GM03348 (cell line): Measurements from ENCODE around the gene ARL13A.
"Not testable (repeated sequence)": the region's sequence is repeated elsewhere in the genome, so short reads cannot be mapped to it uniquely, and the experiment has no call there.

Experiments
- DNase-seq: peaks from one replicate; pipeline ENCODE4 v3.0.0; 2012; ENCODE audit warnings: low spot score

The ARL13A gene

GRCh38 chrX:100969408-100969807, at the start of gene ARL13A:
ARL13A (plus strand) TSS chrX:100969708; CDS start chrX:100973690, 3,982 bp downstream.
- DNase-seq = no peak

- DNase-seq = no peak
Measured at GRCh38 chrX:100924375-100924774, 45.1 kb upstream of the ARL13A start.

GRCh38 chrX:100926453-100926852, 43.1 kb upstream of the ARL13A start:
- DNase-seq = no peak

GRCh38 chrX:100928660-100929613, 40.6 kb upstream of the ARL13A start, which contains the start of gene XKRX:
XKRX (minus strand) TSS chrX:100928917; CDS start chrX:100928304, 613 bp downstream.
- peak; percentile 44 for DNase-seq

- DNase-seq = no peak
Measured at GRCh38 chrX:100931218-100931924, 38.1 kb upstream of the ARL13A start.

- DNase-seq = no peak
Measured at GRCh38 chrX:100931925-100932285, 37.6 kb upstream of the ARL13A start.

- no peak for DNase-seq
Measured at GRCh38 chrX:100935767-100936166, 33.7 kb upstream of the ARL13A start.

GRCh38 chrX:100939333-100939732, 30.2 kb upstream of the ARL13A start:
- no peak for DNase-seq

GRCh38 chrX:100944601-100945000, 24.9 kb upstream of the ARL13A start:
- no peak for DNase-seq

GRCh38 chrX:100946299-100946927, 23.1 kb upstream of the ARL13A start:
- DNase-seq = peak; percentile 4

- no peak for DNase-seq
Measured at GRCh38 chrX:100948557-100948956, 21.0 kb upstream of the ARL13A start.

- DNase-seq = no peak
Measured at GRCh38 chrX:100962811-100963210, 6.7 kb upstream of the ARL13A start.

- DNase-seq = no peak
Measured at GRCh38 chrX:100964362-100964761, 5.1 kb upstream of the ARL13A start.

GRCh38 chrX:100969936-100970335, 428 bp downstream of the ARL13A start:
- no peak for DNase-seq

- DNase-seq = no peak
Measured at GRCh38 chrX:100973411-100973810, 3.9 kb downstream of the ARL13A start.

GRCh38 chrX:100975212-100975611, 5.7 kb downstream of the ARL13A start:
- DNase-seq = no peak

GRCh38 chrX:100976211-100976610, 6.7 kb downstream of the ARL13A start:
- no peak for DNase-seq

- DNase-seq = no peak
Measured at GRCh38 chrX:100979881-100980607, 10.5 kb downstream of the ARL13A start.

- DNase-seq = no peak
Measured at GRCh38 chrX:100980608-100981497, 11.3 kb downstream of the ARL13A start.

GRCh38 chrX:100981498-100981845, 12.0 kb downstream of the ARL13A start:
- DNase-seq = not testable (repeated sequence)

GRCh38 chrX:100984818-100985217, 15.3 kb downstream of the ARL13A start:
- no peak for DNase-seq
